PFSK-1 (cell line): ENCODE data around the gene CLIP4.

Experiments used
- FOXP2 ChIP-seq: optimal IDR thresholded peaks from 2 replicates; pipeline ENCODE3; 2011; ENCODE audit warnings: borderline replicate concordance, control low read depth, inconsistent platforms; ENCODE audit not compliant: insufficient read depth; ENCODE audit errors: extremely low read length, extremely low read depth
- POLR2AphosphoS5 ChIP-seq: IDR thresholded peaks from 2 replicates; pipeline ENCODE4 v1.6.1; 2012; ENCODE audit warnings: low read depth, mild to moderate bottlenecking, control low read depth, low read length, moderate library complexity
- SIN3A ChIP-seq: IDR thresholded peaks from 2 replicates; pipeline ENCODE4 v1.6.1; 2012; ENCODE audit warnings: mild to moderate bottlenecking, low read length, moderate library complexity, borderline replicate concordance; ENCODE audit not compliant: insufficient read depth
- TAF1 ChIP-seq: IDR thresholded peaks from 2 replicates; pipeline ENCODE4 v1.6.1; 2012; ENCODE audit warnings: low read length, control low read depth, borderline replicate concordance; ENCODE audit not compliant: insufficient read depth
- TF ChIP-seq, protein P1 (sequence below), 2 experiments: IDR thresholded peaks; 2 replicates each; pipeline versions ENCODE4 v1.6.1 to v1.8.0; 2011 to 2012; ENCODE audit warnings: low read depth in 2 of 2, low read length in 2 of 2, control low read depth in 1 of 2, inconsistent platforms in 1 of 2, mild to moderate bottlenecking in 1 of 2, moderate library complexity in 1 of 2; ENCODE audit not compliant: insufficient read depth in 1 of 2

- TF ChIP-seq POLR2AphosphoS5 (no peak), FOXP2 (no peak), TAF1 (no peak), SIN3A (no peak)
- TF ChIP-seq, protein P1, sequence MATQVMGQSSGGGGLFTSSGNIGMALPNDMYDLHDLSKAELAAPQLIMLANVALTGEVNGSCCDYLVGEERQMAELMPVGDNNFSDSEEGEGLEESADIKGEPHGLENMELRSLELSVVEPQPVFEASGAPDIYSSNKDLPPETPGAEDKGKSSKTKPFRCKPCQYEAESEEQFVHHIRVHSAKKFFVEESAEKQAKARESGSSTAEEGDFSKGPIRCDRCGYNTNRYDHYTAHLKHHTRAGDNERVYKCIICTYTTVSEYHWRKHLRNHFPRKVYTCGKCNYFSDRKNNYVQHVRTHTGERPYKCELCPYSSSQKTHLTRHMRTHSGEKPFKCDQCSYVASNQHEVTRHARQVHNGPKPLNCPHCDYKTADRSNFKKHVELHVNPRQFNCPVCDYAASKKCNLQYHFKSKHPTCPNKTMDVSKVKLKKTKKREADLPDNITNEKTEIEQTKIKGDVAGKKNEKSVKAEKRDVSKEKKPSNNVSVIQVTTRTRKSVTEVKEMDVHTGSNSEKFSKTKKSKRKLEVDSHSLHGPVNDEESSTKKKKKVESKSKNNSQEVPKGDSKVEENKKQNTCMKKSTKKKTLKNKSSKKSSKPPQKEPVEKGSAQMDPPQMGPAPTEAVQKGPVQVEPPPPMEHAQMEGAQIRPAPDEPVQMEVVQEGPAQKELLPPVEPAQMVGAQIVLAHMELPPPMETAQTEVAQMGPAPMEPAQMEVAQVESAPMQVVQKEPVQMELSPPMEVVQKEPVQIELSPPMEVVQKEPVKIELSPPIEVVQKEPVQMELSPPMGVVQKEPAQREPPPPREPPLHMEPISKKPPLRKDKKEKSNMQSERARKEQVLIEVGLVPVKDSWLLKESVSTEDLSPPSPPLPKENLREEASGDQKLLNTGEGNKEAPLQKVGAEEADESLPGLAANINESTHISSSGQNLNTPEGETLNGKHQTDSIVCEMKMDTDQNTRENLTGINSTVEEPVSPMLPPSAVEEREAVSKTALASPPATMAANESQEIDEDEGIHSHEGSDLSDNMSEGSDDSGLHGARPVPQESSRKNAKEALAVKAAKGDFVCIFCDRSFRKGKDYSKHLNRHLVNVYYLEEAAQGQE (IDR thresholded peaks at IDR 0.05; ENCODE audit: insufficient read depth in 1 of 2, low read depth in 2 of 2, low read length in 2 of 2) = no peak
Observed at GRCh38 chr2:29155578-29155977, 40.4 kb downstream of the CLIP4 start.
